Keratinocyte (primary cell): ENCODE data around the gene LRRC71. TPM values are rescaled to one million over a fixed set of nuclear protein-coding genes. Genes with fewer than 3 reads are reported as not detected.

Experiments used
- DNase-seq: peaks from one replicate; pipeline ENCODE4 v3.0.0-alpha.2; 2011; ENCODE audit warnings: low read depth, missing footprints, low spot score
- FAIRE-seq: peaks from 2 replicates; lab custom pipeline; 2011; peaks lifted over from hg19 to GRCh38; lab: Jason Lieb, UNC
- H2AFZ ChIP-seq: 2 replicates; pipeline ENCODE4 v1.6.0; 2012; ENCODE audit warnings: low read length, control low read depth, inconsistent platforms; ENCODE audit not compliant: control insufficient read depth
- H3K27ac ChIP-seq: 2 replicates; pipeline ENCODE4 v1.5.1; 2011; ENCODE audit warnings: low read length; ENCODE audit not compliant: control insufficient read depth, insufficient read depth
- H3K27me3 ChIP-seq: 3 replicates; pipeline ENCODE4 v1.6.0; 2011; ENCODE audit warnings: low read length; ENCODE audit not compliant: control insufficient read depth, insufficient read depth; ENCODE audit errors: extremely low read depth
- H3K36me3 ChIP-seq, 2 experiments: 2 replicates in 1 of 2; 3 replicates in 1 of 2; pipeline ENCODE4 v1.5.1; 2011; ENCODE audit warnings: low read length in 2 of 2, mild to moderate bottlenecking in 1 of 2; ENCODE audit not compliant: control insufficient read depth in 2 of 2, insufficient read depth in 2 of 2; ENCODE audit errors: extremely low read depth in 1 of 2
- H3K4me1 ChIP-seq: 3 replicates; pipeline ENCODE4 v1.5.1; 2011; ENCODE audit warnings: low read length; ENCODE audit not compliant: control insufficient read depth, insufficient read depth; ENCODE audit errors: extremely low read depth
- H3K4me2 ChIP-seq: 3 replicates; pipeline ENCODE4 v1.6.0; 2011; ENCODE audit warnings: low read depth, low read length; ENCODE audit not compliant: control insufficient read depth, insufficient read depth; ENCODE audit errors: extremely low read depth
- H3K4me3 ChIP-seq, 3 experiments: fragments of 200-600 bp in 1 of 3; sonication (generic) in 1 of 3; 2 replicates in 2 of 3; 3 replicates in 1 of 3; pipeline ENCODE4 v1.5.1; 2011 to 2016; ENCODE audit warnings: low read length in 3 of 3, mild to moderate bottlenecking in 3 of 3, control low read depth in 2 of 3, inconsistent platforms in 1 of 3, low read depth in 1 of 3, mixed read lengths in 1 of 3, mixed run types in 1 of 3, moderate library complexity in 1 of 3; ENCODE audit not compliant: control insufficient read depth in 2 of 3, insufficient read depth in 2 of 3; ENCODE audit errors: extremely low read depth in 1 of 3
- H3K79me2 ChIP-seq: 2 replicates; pipeline ENCODE4 v1.6.0; 2012; ENCODE audit warnings: low read length; ENCODE audit not compliant: control insufficient read depth, insufficient read depth
- H3K9ac ChIP-seq: 3 replicates; pipeline ENCODE4 v1.6.0; 2011; ENCODE audit warnings: low read length; ENCODE audit not compliant: control insufficient read depth, insufficient read depth; ENCODE audit errors: extremely low read depth
- H3K9me1 ChIP-seq: 3 replicates; pipeline ENCODE4 v1.6.0; 2011; ENCODE audit warnings: low read length; ENCODE audit not compliant: control insufficient read depth, insufficient read depth; ENCODE audit errors: extremely low read depth
- H3K9me3 ChIP-seq: 2 replicates; pipeline ENCODE4 v1.5.1; 2012; ENCODE audit warnings: low read depth, low read length; ENCODE audit not compliant: control insufficient read depth
- H4K20me1 ChIP-seq: 3 replicates; pipeline ENCODE4 v1.6.0; 2011; ENCODE audit warnings: low read length; ENCODE audit not compliant: control insufficient read depth, insufficient read depth; ENCODE audit errors: extremely low read depth
- EZH2 ChIP-seq: IDR thresholded peaks from one replicate; pipeline ENCODE4 v1.6.1; 2012; ENCODE audit warnings: inconsistent platforms, mild to moderate bottlenecking, low read length, moderate library complexity
- dilution Hi-C: fragments of 300-500 bp; cut with MboI; formaldehyde crosslinking; loops from one replicate; pipeline ENCODE4 v1.7.0; 2020; ENCODE audit warnings: low sequenced_read_pairs; ENCODE audit not compliant: extremely low pct_ligation_motif_present
- polyA plus RNA-seq, 5 experiments: library from polyadenylated mRNA; depleted of rRNA in 3 of 5; stranded (reverse) in 3 of 5; stranded (forward) in 1 of 5; unstranded in 1 of 5; fragments of >200 nt; gene quantifications; 1 replicate in 1 of 5; 2 replicates in 3 of 5; 3 replicates in 1 of 5; pipeline versions ENCODE4 v1.2.1 to v1.2.3, GENCODE V29; 2011 to 2012; ENCODE audit warnings: missing spikeins in 2 of 5, low read depth in 1 of 5, low replicate concordance in 1 of 5
- TF ChIP-seq, protein P1 (sequence below), 3 experiments: IDR thresholded peaks in 1 of 3; conservative IDR thresholded peaks in 1 of 3; optimal IDR thresholded peaks in 1 of 3; 2 replicates in 2 of 3; 3 replicates in 1 of 3; pipeline versions ENCODE3 to v1.5.1; 2011; ENCODE audit warnings: low read length in 3 of 3, mild to moderate bottlenecking in 3 of 3, moderate library complexity in 2 of 3, control low read depth in 1 of 3, inconsistent platforms in 1 of 3; ENCODE audit not compliant: insufficient read depth in 2 of 3; ENCODE audit errors: extremely low read depth in 1 of 3

LRRC71 gene
- polyA plus RNA-seq, 1 donor (not counting 4 experiments of a cell fraction or from before 2014, with no cell fraction given) = not detected

DNA sequence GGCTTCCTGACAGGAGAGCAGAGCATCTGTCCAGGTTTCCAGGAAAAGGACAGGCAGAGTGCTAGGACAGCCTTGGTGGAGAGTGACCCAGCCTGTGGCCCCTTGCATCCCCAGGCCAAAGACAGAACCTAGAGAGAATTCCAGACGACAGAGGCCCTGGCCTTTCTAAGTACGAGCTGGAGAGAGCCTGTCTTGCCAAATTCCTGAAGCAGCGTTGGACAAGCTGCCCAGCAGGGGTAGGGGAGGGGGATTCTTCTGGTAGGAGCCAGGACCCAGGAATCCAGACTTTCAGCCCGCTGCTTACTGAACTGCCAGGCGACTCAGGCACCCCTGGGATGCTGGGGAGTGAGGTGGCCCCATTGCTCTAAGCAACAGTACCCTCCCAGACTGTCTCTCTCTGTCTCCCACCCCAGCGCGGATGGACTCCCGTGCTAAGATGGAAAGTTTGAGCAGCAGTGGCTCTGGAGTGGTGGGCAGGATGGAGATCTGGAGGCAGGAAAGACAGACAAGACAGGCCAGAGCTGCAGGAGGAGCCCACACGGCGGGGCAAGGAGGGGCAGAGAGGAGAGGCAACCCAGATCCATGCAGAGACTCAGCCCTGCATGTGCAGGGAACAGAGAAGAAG is 35.8 kb upstream of the LRRC71 start:
- H3K4me2 ChIP-seq = no peak overlapping the region
- DNase-seq = no peak
- peaks cover 3% of the 10 kb centered on the region for H4K20me1 ChIP-seq
- no peaks in the 10 kb centered on the region for H3K79me2 ChIP-seq
- H3K4me3 ChIP-seq = no peak overlapping the region
- no peak overlapping the region for H3K9ac ChIP-seq
- H2AFZ ChIP-seq = no peak overlapping the region
- H3K36me3 ChIP-seq = no peaks in the 10 kb centered on the region
- H3K9me3 ChIP-seq = no peaks in the 10 kb centered on the region
- H3K9me1 ChIP-seq = no peaks in the 10 kb centered on the region
- dilution Hi-C loops = no loop called here
- FAIRE-seq = no peak
- no peaks in the 10 kb centered on the region for H3K4me1 ChIP-seq
- TF ChIP-seq, protein P1, sequence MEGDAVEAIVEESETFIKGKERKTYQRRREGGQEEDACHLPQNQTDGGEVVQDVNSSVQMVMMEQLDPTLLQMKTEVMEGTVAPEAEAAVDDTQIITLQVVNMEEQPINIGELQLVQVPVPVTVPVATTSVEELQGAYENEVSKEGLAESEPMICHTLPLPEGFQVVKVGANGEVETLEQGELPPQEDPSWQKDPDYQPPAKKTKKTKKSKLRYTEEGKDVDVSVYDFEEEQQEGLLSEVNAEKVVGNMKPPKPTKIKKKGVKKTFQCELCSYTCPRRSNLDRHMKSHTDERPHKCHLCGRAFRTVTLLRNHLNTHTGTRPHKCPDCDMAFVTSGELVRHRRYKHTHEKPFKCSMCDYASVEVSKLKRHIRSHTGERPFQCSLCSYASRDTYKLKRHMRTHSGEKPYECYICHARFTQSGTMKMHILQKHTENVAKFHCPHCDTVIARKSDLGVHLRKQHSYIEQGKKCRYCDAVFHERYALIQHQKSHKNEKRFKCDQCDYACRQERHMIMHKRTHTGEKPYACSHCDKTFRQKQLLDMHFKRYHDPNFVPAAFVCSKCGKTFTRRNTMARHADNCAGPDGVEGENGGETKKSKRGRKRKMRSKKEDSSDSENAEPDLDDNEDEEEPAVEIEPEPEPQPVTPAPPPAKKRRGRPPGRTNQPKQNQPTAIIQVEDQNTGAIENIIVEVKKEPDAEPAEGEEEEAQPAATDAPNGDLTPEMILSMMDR (optimal IDR thresholded peaks at IDR 0.05 in 1 of 3, IDR thresholded peaks at IDR 0.05 in 1 of 3, conservative IDR thresholded peaks at IDR 0.05 in 1 of 3; ENCODE audit: extremely low read depth in 1 of 3, insufficient read depth in 2 of 3, low read length in 3 of 3) = no peak
- no peak for TF ChIP-seq EZH2
- H3K27ac ChIP-seq = no peak overlapping the region
- peaks cover 60% of the 10 kb centered on the region for H3K27me3 ChIP-seq

DNA sequence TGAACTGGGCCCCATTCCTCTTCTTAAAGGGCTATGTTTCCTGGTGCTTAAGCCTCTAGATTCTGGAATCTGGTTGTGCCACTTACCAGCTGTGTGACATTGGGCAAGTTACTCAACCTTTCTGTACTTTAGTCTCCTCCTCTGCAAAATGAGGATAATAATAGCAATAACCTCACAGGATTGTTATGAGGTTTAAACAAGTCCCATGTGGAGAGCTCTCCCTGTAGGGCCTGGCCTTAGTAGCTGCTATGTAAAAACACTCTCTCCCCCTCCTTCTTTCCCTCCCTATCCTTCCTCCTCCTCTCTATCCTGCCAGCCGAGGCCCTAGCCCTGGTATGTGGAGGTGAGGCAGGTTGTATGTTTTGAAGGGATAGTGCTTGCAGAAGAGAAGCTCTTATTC is 35.1 kb upstream of the LRRC71 start:
- Histone ChIP-seq H3K4me1 (no peaks in the 10 kb centered on the region), H3K36me3 (no peaks in the 10 kb centered on the region), H3K9me3 (no peaks in the 10 kb centered on the region), H3K9me1 (no peaks in the 10 kb centered on the region), H3K27ac (no peak overlapping the region), H2AFZ (no peak overlapping the region), H4K20me1 (peaks cover 3% of the 10 kb centered on the region), H3K9ac (no peak overlapping the region), H3K27me3 (peaks cover 55% of the 10 kb centered on the region), H3K4me2 (no peak overlapping the region), H3K79me2 (no peaks in the 10 kb centered on the region), H3K4me3 (no peak overlapping the region)
- TF ChIP-seq, protein P1 (optimal IDR thresholded peaks at IDR 0.05 in 1 of 3, IDR thresholded peaks at IDR 0.05 in 1 of 3, conservative IDR thresholded peaks at IDR 0.05 in 1 of 3; ENCODE audit: extremely low read depth in 1 of 3, insufficient read depth in 2 of 3, low read length in 3 of 3) = no peak
- TF ChIP-seq EZH2 = no peak
- dilution Hi-C loops = no loop called here
- DNase-seq (no peak), FAIRE-seq (no peak)
